ENCODE results near the gene PDCD2L. TPM values are rescaled to one million over a fixed set of nuclear protein-coding genes. Genes with fewer than 3 reads are reported as not detected.

Gene PDCD2L
- total RNA-seq, 1 experiment from 2014 or later: 14.8 TPM

GRCh38 chr19:34403784-34404108, 453 bp upstream of the PDCD2L start:
- Histone ChIP-seq H3K4me3 (peak overlapping the region; percentile 97), H3K79me2 (ENCODE audit: low read depth) (peaks cover 26% of the 10 kb centered on the region), H3K27me3 (ENCODE audit: insufficient read depth, low read depth) (no peaks in the 10 kb centered on the region), H3K27ac (peak overlapping the region; percentile 37; the same call in 1 of the 2 replicates), H3F3A (ENCODE audit: insufficient read depth, low read depth) (peaks cover 29% of the 10 kb centered on the region), H4K20me1 (ENCODE audit: insufficient read depth) (no peaks in the 10 kb centered on the region), H3K36me3 (ENCODE audit: low read depth) (0 out of 2 replicates have a peak, but pooled peaks cover 6% of the 10 kb centered on the region), H3K4me2 (peak overlapping the region; percentile 96), H2AFZ (peak overlapping the region; percentile 100), H3K9me2 (ENCODE audit: insufficient read depth) (no peaks in the 10 kb centered on the region), H3K4me1 (replicated peaks; ENCODE audit: insufficient read depth) (peaks cover 5% of the 10 kb centered on the region; the same call in 1 of the 2 replicates), H3K9me3 (ENCODE audit: insufficient read depth, low read depth) (no peaks in the 10 kb centered on the region)
- ChIA-PET CTCF (no interaction called here), POLR2A (ENCODE audit: unreplicated experiment) (interaction anchor here (0.6 kb wide), 1 partner anchor 24 kb away, joined by 3 read pairs; the partner anchor contains the start of gene UBA2)
- no peak for DNase-seq
- intact Hi-C loops (cut with micrococcal nuclease; ENCODE audit: unreplicated experiment): loop anchor here (1.0 kb wide), 1 partner anchor 25 kb away; the partner anchor contains the start of gene UBA2
- BruUV-seq (replicated peaks): no TSS peak
- TF ChIP-seq CTCF (conservative IDR thresholded peaks at IDR 0.05) (no peak), EZH2 (IDR thresholded peaks at IDR 0.05; ENCODE audit: low read depth) (no peak)

GRCh38 chr19:34405892-34406660, 1.9 kb downstream of the PDCD2L start:
- TSS peak; percentile 23 for BruUV-seq (replicated peaks)
- no peaks in the 10 kb centered on the region for H4K20me1 ChIP-seq (ENCODE audit: insufficient read depth)
- CTCF ChIA-PET: no interaction called here

GRCh38 chr19:34408411-34408810, 4.2 kb downstream of the PDCD2L start:
- no peaks in the 10 kb centered on the region for H3K9me3 ChIP-seq (ENCODE audit: insufficient read depth, low read depth)
- H3K27me3 ChIP-seq (ENCODE audit: insufficient read depth, low read depth): no peaks in the 10 kb centered on the region
- H3K4me3 ChIP-seq: no peak overlapping the region
- BruUV-seq (replicated peaks): no TSS peak
- TF ChIP-seq CTCF (conservative IDR thresholded peaks at IDR 0.05) (no peak), EZH2 (IDR thresholded peaks at IDR 0.05; ENCODE audit: low read depth) (no peak)
- H3K4me2 ChIP-seq: no peak overlapping the region
- peaks cover 26% of the 10 kb centered on the region for H3K79me2 ChIP-seq (ENCODE audit: low read depth)
- no peak overlapping the region for H2AFZ ChIP-seq
- peaks cover 6% of the 10 kb centered on the region for H3F3A ChIP-seq (ENCODE audit: insufficient read depth, low read depth)
- DNase-seq: no peak
- H3K27ac ChIP-seq: no peak overlapping the region
- ChIA-PET POLR2A (ENCODE audit: unreplicated experiment) (no interaction called here), CTCF (no interaction called here)
- peaks cover 5% of the 10 kb centered on the region; the same call in 1 of the 2 replicates for H3K4me1 ChIP-seq (replicated peaks; ENCODE audit: insufficient read depth)
- no peaks in the 10 kb centered on the region for H4K20me1 ChIP-seq (ENCODE audit: insufficient read depth)
- intact Hi-C loops (cut with micrococcal nuclease; ENCODE audit: unreplicated experiment): no loop called here
- H3K9me2 ChIP-seq (ENCODE audit: insufficient read depth): no peaks in the 10 kb centered on the region
- H3K36me3 ChIP-seq (ENCODE audit: low read depth): peaks cover 10% of the 10 kb centered on the region; the same call in 1 of the 2 replicates

More at GRCh38 chr19:34405892-34406660, 1.9 kb downstream of the PDCD2L start:
- Histone ChIP-seq H3K4me2 (0 out of 2 replicates have a peak overlapping the region, but pooled peaks have one; percentile 96), H3K27ac (no peak overlapping the region), H3K4me3 (no peak overlapping the region), H3K4me1 (replicated peaks; ENCODE audit: insufficient read depth) (peaks cover 5% of the 10 kb centered on the region; the same call in 1 of the 2 replicates), H3K9me2 (ENCODE audit: insufficient read depth) (no peaks in the 10 kb centered on the region), H3K79me2 (ENCODE audit: low read depth) (peaks cover 26% of the 10 kb centered on the region), H2AFZ (no peak overlapping the region), H3K36me3 (ENCODE audit: low read depth) (peaks cover 10% of the 10 kb centered on the region; the same call in 1 of the 2 replicates), H3K9me3 (ENCODE audit: insufficient read depth, low read depth) (no peaks in the 10 kb centered on the region), H3F3A (ENCODE audit: insufficient read depth, low read depth) (peaks cover 23% of the 10 kb centered on the region), H3K27me3 (ENCODE audit: insufficient read depth, low read depth) (no peaks in the 10 kb centered on the region)
- intact Hi-C loops (cut with micrococcal nuclease; ENCODE audit: unreplicated experiment): no loop called here
- POLR2A ChIA-PET (ENCODE audit: unreplicated experiment): interaction anchor here (0.7 kb wide), 1 partner anchor 77 kb away, joined by 12 read pairs; no protein-coding TSS in a partner anchor
- TF ChIP-seq CTCF (conservative IDR thresholded peaks at IDR 0.05): no peak
- TF ChIP-seq EZH2 (IDR thresholded peaks at IDR 0.05; ENCODE audit: low read depth): no peak
- DNase-seq: no peak
